Ascending aorta (tissue), 2 donors: ENCODE measurements around the gene PDE1C. TPM values are rescaled to one million over a fixed set of nuclear protein-coding genes. Genes with fewer than 3 reads are reported as not detected.

Experiments used
- DNase-seq, 2 donors: peaks; one replicate each; pipeline ENCODE4 v3.0.0-alpha.2; 2019; ENCODE audit warnings: low spot score in 2 of 2
- H3K27ac ChIP-seq, 2 donors: fragments of 200-600 bp; sonication (generic); one replicate each; pipeline ENCODE4 v1.5.1; 2016 to 2017; ENCODE audit warnings: mild to moderate bottlenecking in 1 of 2
- H3K27me3 ChIP-seq: fragments of 200-600 bp; sonication (generic); one replicate; pipeline ENCODE4 v1.5.1; 2017
- H3K36me3 ChIP-seq, 2 donors: fragments of 200-600 bp; sonication (generic); one replicate each; pipeline ENCODE4 v1.5.1; 2016
- H3K4me1 ChIP-seq, 2 donors: fragments of 200-600 bp; sonication (generic); one replicate each; pipeline ENCODE4 v1.5.1; 2016 to 2017; ENCODE audit warnings: mild to moderate bottlenecking in 1 of 2
- H3K4me3 ChIP-seq, 2 donors: fragments of 200-600 bp; sonication (generic); one replicate each; pipeline ENCODE4 v1.5.1; 2016 to 2017; ENCODE audit warnings: mild to moderate bottlenecking in 1 of 2
- H3K9me3 ChIP-seq, 2 donors: fragments of 200-600 bp; sonication (generic); one replicate each; pipeline ENCODE4 v1.5.1; 2016
- intact Hi-C: fragments of 100-400 bp; cut with DNase I; formaldehyde crosslinking; loops from one replicate; pipeline ENCODE4 v1.15.1; 2023
- total RNA-seq: library from RNA; depleted of rRNA; stranded (reverse); fragments of >200 nt; gene quantifications from one replicate; pipeline ENCODE4 v1.1.0, GENCODE V29; 2016
- TF ChIP-seq, protein P1 (sequence below), 3 experiments: fragments of 200-600 bp in 2 of 3; fragments of 450-650 bp in 1 of 3; sonication (generic) in 2 of 3; IDR thresholded peaks; one replicate each; pipeline ENCODE4 v1.5.1; 2016 to 2019; ENCODE audit warnings: antibody characterized with exemption in 3 of 3, mild to moderate bottlenecking in 1 of 3, moderate library complexity in 1 of 3

The PDE1C gene
- total RNA-seq, 1 donor from 2014 or later, result 1.4 TPM

DNA sequence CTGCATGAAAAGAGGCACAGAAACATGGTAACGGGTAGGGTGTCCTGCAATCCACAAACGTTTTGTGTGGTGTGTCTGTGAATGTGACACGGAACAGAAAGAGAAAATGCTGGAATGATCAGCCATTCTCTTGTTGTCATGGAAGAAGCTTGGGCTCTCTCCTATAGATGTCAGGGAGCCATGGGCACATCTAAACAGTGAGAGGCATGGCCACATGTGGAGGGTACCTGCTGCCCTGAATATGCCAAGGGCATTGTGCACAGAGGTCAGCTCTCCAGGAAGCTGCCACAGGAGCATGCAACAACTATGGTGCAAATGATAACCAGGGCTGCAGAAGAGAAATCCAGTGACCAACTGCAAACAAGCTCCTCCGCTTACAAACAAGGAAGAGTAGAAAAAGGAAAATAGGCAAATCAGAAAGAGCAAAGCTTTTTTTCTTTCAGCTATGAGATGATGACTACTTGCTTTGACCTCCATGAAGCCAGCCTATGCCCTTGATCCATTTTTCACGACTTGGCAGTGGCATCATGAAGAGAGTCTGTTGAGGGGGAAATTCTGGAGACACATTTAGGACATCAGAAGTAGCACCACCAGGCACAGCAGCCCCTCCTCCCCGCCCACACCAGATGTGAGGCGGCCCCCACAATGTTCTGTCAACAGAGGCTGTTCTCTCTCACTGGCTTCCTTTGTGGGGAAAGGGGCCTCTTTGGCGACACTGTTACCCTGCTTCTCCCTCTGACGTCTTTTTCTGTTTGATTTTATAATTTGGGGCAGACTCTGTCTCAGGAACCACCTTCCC is 4.8 kb upstream of the PDE1C start:
- TF ChIP-seq, protein P1, sequence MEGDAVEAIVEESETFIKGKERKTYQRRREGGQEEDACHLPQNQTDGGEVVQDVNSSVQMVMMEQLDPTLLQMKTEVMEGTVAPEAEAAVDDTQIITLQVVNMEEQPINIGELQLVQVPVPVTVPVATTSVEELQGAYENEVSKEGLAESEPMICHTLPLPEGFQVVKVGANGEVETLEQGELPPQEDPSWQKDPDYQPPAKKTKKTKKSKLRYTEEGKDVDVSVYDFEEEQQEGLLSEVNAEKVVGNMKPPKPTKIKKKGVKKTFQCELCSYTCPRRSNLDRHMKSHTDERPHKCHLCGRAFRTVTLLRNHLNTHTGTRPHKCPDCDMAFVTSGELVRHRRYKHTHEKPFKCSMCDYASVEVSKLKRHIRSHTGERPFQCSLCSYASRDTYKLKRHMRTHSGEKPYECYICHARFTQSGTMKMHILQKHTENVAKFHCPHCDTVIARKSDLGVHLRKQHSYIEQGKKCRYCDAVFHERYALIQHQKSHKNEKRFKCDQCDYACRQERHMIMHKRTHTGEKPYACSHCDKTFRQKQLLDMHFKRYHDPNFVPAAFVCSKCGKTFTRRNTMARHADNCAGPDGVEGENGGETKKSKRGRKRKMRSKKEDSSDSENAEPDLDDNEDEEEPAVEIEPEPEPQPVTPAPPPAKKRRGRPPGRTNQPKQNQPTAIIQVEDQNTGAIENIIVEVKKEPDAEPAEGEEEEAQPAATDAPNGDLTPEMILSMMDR (IDR thresholded peaks at IDR 0.05), result no peak
- intact Hi-C loops, result no loop called here
- no peaks in the 10 kb centered on the region for H3K9me3 ChIP-seq

DNA sequence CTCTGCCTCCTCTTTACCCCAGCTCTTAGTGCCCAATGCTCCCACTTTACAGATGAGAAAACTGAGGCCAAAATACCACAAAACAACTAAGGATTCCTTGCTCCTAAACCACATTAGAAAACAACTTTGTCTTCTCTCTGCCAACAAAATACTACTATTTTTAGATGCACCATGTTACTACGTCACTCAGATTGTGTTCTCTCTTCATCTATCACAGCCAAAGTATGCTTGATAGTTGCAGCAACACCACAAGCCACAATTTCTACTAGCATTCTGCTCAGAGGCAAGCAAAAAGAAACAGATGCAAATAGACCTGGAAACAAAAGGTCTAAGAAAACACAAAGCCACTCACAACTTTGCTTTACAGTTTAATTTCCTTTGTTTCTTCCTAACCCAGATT is 3.3 kb upstream of the PDE1C start:
- H3K9me3 ChIP-seq, result no peaks in the 10 kb centered on the region
- no peaks in the 10 kb centered on the region for H3K27me3 ChIP-seq
- intact Hi-C loops, result no loop called here
- TF ChIP-seq, protein P1 (IDR thresholded peaks at IDR 0.05), result no peak
- no peak for DNase-seq
- H3K4me3 ChIP-seq, result no peak overlapping the region
- no peak overlapping the region for H3K27ac ChIP-seq
- no peaks in the 10 kb centered on the region for H3K4me1 ChIP-seq
- H3K36me3 ChIP-seq, result no peaks in the 10 kb centered on the region

More for the DNA sequence above, 4.8 kb upstream of the PDE1C start:
- Histone ChIP-seq H3K4me1 (no peaks in the 10 kb centered on the region), H3K4me3 (no peak overlapping the region), H3K27ac (no peak overlapping the region), H3K36me3 (no peaks in the 10 kb centered on the region), H3K27me3 (no peaks in the 10 kb centered on the region)
- no peak for DNase-seq

DNA sequence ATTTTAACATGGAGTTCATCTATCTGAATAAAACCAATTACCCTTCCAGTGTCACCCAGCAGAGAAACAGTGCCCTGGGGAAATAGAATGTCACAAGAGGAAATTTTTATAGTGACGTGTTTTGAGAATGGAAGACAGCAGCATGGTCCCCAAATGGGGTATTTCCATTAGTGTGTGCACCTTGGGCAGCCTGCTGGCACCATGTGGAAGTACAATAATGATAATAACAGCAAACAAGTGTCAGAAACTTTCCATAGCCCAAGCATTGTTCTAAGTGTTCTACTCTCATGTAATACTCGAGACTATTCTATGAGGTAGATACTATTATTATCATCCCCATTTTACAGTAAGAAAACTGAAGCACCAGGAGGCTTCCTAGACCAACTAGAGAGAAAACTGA is 2.2 kb upstream of the PDE1C start:
- Histone ChIP-seq H3K4me3 (no peak overlapping the region), H3K9me3 (no peaks in the 10 kb centered on the region), H3K36me3 (no peaks in the 10 kb centered on the region), H3K4me1 (no peaks in the 10 kb centered on the region), H3K27me3 (no peaks in the 10 kb centered on the region), H3K27ac (no peak overlapping the region)
- TF ChIP-seq, protein P1 (IDR thresholded peaks at IDR 0.05), result no peak
- intact Hi-C loops, result no loop called here
- no peak for DNase-seq

DNA sequence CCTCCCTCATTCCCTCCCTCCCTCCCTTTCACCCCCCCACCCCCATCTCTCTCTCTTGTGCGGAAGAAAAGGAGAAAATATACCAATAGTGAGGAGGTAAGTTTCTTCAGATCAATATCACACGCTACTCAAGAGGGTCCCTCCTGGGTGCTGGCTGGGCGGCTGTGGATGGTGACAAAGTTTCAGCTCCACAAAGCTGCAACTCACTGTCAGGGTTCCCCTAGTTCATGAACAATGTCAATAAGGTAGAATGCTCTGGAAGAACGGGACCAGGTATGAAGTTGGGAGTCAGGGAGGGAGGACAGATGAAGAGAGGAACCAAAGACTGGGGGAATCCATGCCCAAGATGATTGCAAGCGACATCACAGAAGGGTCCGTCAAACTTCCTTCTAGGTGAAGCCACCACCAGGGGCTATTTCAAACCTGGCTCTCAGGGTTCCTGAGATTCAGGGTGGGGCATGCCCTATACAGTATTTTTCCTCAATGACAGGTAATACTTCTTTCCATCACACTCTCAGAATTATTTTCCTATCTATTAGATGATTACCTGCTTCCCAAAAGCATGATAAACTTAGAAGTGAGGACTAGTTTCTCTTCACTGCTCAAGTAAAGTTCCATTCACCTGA is 1.4 kb upstream of the PDE1C start:
- H3K4me1 ChIP-seq, result no peaks in the 10 kb centered on the region
- intact Hi-C loops, result no loop called here
- H3K27me3 ChIP-seq, result no peaks in the 10 kb centered on the region
- no peaks in the 10 kb centered on the region for H3K9me3 ChIP-seq
- TF ChIP-seq, protein P1 (IDR thresholded peaks at IDR 0.05), result no peak
- H3K36me3 ChIP-seq, result no peaks in the 10 kb centered on the region
- peak overlapping the region; percentile 47 to 61 for H3K4me3 ChIP-seq
- H3K27ac ChIP-seq, result no peak overlapping the region
- DNase-seq, result no peak

DNA sequence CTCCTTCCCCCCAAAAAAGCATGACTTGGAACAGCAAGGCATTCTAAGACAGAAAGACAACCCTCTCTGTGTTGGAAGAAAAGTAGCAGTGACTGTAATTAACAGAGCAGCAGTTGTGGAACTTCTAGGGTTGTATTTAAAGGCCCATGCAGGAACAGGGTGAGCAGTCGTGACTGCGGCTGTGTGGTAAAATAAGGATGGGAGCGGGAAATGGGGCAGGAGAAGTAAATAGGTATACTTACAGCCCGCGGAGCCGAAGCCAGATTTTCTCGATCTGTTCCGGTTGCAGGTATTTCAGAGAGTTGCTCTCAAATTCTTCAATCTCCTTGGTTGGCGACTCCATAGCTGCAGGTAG is 179 bp downstream of the PDE1C start:
- H3K27ac ChIP-seq, result no peak overlapping the region

More for the DNA sequence above, 179 bp downstream of the PDE1C start:
- DNase-seq, result no peak
- Histone ChIP-seq H3K27me3 (no peaks in the 10 kb centered on the region), H3K36me3 (no peaks in the 10 kb centered on the region), H3K4me1 (no peaks in the 10 kb centered on the region), H3K4me3 (peak overlapping the region; percentile 47 to 61), H3K9me3 (no peaks in the 10 kb centered on the region)
- intact Hi-C loops, result no loop called here
- TF ChIP-seq, protein P1 (IDR thresholded peaks at IDR 0.05), result no peak
